ENCODE measurements around the gene FITM1.

DNA sequence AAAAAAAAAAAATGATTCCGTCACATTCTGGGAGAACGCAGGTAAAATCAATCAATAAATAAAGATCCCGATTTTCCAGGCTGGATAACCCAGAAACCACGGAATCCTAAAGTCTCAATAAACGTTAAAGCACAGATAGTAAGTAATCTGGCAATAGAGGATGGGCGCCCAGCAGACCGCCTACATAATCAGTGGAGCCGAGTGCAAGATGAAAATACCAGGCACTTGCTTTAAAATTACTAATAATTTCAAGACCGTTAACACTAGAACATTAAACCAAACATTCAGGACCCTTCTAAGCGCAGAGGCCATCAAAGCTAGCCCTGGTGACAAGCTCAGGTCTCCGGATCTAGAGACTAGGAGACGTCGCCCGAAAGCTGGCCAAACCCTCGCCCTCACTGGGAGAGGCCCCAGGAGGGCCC, 17.1 kb upstream of the FITM1 start:
- TF ChIP-seq RAD21 (conservative IDR thresholded peaks at IDR 0.05 in 1 of 2, IDR thresholded peaks at IDR 0.05 in 1 of 2) (no peak), CHD2 (IDR thresholded peaks at IDR 0.05; ENCODE audit: low read length, partially characterized antibody) (no peak), SMC3 (IDR thresholded peaks at IDR 0.05) (no peak), MAFK (IDR thresholded peaks at IDR 0.05; ENCODE audit: partially characterized antibody) (no peak)
- TF ChIP-seq, protein P1, sequence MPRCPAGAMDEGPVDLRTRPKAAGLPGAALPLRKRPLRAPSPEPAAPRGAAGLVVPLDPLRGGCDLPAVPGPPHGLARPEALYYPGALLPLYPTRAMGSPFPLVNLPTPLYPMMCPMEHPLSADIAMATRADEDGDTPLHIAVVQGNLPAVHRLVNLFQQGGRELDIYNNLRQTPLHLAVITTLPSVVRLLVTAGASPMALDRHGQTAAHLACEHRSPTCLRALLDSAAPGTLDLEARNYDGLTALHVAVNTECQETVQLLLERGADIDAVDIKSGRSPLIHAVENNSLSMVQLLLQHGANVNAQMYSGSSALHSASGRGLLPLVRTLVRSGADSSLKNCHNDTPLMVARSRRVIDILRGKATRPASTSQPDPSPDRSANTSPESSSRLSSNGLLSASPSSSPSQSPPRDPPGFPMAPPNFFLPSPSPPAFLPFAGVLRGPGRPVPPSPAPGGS (IDR thresholded peaks at IDR 0.05) = no peak
- TF ChIP-seq, protein P2, sequence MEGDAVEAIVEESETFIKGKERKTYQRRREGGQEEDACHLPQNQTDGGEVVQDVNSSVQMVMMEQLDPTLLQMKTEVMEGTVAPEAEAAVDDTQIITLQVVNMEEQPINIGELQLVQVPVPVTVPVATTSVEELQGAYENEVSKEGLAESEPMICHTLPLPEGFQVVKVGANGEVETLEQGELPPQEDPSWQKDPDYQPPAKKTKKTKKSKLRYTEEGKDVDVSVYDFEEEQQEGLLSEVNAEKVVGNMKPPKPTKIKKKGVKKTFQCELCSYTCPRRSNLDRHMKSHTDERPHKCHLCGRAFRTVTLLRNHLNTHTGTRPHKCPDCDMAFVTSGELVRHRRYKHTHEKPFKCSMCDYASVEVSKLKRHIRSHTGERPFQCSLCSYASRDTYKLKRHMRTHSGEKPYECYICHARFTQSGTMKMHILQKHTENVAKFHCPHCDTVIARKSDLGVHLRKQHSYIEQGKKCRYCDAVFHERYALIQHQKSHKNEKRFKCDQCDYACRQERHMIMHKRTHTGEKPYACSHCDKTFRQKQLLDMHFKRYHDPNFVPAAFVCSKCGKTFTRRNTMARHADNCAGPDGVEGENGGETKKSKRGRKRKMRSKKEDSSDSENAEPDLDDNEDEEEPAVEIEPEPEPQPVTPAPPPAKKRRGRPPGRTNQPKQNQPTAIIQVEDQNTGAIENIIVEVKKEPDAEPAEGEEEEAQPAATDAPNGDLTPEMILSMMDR (IDR thresholded peaks at IDR 0.05) = no peak
- TF ChIP-seq, protein P3, sequence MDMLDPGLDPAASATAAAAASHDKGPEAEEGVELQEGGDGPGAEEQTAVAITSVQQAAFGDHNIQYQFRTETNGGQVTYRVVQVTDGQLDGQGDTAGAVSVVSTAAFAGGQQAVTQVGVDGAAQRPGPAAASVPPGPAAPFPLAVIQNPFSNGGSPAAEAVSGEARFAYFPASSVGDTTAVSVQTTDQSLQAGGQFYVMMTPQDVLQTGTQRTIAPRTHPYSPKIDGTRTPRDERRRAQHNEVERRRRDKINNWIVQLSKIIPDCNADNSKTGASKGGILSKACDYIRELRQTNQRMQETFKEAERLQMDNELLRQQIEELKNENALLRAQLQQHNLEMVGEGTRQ (IDR thresholded peaks at IDR 0.05) = no peak

Data from A549 (cell line).